GM18858 (cell line): ENCODE results near the gene CCNC.

Experiments
- ATAC-seq: cut with Tn5 transposase; IDR thresholded peaks from one replicate; pipeline ENCODE4 v1.9.1; 2021; ENCODE audit not compliant: unreplicated experiment

CCNC gene

DNA sequence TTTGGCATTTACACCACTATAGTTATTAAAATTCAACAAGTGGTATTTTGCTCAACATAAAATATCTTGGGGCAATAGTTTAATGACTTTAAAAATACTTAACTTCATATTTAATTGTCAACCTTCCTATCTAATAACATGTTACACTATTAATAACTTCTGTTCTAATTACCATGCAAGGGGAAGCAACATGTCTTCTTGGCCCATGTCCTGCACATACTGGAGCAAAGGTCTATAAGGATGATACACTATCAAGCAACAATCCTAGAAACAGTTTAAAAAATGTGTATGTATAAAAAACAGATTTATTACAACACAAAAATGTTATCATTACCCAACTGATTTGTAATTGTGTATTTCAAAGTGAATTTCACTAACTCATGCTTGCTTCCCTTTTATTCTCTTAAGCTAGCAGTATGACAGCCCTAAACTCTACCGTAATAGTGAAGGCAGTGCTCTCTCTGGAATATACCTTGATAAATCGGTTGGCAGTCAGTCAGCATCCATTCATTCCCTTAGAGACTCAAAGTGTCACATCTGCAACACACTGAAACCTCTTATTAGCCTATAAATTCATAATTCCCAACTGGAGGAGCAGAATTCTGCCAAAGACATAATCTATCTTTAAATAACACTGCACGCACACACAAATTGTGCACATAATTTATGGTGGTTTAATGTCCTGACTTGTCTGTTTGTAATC is 18.3 kb downstream of the CCNC start:
- ATAC-seq, result no peak

DNA sequence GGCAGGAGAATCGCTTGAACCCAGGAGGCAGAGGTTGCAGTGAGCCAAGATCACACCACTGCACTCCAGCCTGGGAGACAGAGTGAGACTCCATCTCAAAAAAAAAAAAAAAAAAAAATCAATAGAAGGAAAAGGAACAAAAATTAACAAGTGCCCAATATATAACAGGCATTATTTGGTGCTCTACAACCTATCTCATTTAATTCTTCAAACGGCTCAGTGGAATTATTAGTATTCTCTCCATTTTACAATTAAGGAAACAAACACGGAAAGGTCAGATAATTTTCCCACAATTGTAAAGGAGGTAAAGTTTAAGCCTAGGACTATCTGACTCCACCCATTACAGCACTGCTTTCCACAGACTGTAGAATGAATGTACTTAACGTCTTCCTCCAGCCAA is 19.8 kb downstream of the CCNC start:
- ATAC-seq, result no peak

DNA sequence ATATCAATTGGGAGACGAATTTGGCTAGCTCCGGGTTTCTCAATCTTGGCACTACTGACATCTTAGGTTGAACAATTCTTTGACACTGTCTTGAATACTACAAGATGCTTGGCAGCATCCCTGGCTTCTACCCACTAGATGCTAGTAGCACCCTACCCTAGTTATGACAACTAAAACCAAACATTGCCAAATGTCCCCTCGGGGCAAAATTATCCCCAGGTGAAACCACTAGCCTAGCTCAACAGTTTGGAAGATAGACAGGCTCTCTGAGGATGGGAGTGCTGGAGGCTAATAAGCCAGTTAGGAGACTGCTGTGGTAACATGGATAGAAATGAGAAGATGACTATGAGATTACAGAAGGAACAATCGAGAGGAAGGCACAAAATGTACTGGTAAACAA is 20.9 kb downstream of the CCNC start:
- no peak for ATAC-seq

DNA sequence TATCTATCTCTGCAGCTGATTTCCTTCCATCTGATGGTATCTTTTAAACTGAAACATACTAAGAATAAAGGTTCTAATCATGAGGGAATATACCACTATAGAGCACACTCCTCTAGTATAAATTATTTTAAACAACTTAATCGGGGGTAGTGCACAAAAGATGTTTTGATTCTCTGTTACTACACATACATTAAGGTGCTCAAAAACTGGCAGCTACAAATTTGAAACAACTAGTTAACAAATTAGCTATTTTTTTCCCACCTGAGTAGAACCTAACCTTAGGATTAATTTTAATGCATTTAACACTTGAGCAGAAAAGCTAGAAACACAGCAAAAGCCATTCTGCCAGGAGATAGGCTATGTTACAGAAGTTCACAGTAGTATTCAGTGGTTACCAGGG is 23.0 kb downstream of the CCNC start:
- no peak for ATAC-seq

DNA sequence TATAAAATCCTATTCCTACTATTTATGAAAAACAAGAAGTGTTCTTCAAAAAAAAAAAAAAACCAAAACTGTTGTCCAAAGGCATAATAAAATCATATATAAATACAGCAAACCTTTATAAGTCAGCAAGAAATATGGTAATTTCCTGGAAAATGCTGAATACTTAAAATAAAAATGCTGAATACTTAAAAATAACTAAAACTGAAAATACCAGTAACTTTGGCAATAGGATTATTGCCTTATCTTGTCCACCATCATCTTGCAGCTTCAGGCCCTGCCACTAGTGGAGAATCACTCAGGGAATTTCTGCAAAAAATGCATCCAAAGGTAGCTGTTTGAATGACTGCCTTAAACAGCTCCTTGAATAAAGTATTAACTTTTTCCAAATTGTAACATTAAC is 24.5 kb downstream of the CCNC start:
- no peak for ATAC-seq

DNA sequence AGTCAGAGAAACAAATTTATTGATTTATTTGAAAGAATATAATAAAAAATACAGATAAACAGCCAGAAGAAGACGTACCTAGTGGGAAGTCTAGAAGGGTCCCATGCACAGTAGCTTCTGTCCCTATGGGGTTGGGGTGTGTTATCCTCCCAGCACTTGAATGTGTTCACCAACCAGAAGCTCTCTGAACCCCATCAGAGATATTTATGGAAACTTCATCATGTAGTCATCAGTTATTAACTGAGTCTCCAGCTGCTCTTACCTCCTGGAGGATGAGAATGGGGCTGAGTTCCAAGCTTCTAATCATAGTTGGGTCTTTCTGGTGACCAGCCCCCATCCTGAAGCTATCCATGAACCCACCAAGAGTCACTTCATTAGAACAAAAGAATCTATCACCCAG is 37.8 kb downstream of the CCNC start:
- ATAC-seq, result no peak

DNA sequence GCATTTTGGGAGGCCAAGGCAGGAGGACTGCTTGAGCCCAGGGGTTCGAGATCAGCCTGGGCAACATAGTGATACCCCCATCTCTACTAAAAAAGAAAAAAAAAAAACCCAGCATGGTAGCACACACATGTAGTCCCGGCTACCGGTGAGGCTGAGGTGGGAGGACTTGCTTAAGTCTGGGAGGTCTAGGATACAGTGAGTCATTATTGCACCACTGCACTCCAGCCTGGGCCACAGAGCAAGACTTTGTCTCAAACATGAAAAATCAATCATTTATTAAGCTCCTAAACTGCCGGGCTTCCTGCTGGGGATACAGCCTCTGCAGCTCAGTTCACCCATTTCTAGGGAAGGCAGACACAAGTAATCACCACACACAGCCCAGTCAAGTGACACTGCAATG is 45.9 kb downstream of the CCNC start:
- ATAC-seq, result no peak

DNA sequence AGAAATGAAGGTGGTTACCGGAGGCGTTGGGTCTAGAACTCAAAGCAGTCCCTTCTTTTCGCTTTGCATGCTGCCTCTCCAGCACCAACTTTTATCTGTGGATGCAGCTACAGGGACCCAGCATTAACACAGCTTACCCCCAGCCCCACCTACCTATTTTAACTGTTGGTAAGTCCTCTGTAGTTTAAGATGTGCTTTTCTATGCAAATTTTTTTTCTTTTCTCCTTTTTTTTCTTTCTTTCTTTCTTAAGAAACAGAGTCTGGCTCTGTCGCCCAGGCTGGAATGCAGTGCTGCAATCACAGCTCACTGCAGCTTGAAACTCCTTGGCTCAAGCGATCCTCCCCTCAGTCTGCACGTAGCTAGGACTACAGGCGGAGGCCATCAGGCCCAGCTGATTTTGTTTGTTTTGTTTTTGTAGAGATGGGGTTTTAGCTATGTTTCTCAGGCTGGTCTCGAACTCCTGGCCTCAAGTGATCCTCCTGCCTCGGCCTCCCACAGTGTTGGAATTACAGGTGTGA is 46.8 kb downstream of the CCNC start:
- peak; percentile 14 for ATAC-seq

DNA sequence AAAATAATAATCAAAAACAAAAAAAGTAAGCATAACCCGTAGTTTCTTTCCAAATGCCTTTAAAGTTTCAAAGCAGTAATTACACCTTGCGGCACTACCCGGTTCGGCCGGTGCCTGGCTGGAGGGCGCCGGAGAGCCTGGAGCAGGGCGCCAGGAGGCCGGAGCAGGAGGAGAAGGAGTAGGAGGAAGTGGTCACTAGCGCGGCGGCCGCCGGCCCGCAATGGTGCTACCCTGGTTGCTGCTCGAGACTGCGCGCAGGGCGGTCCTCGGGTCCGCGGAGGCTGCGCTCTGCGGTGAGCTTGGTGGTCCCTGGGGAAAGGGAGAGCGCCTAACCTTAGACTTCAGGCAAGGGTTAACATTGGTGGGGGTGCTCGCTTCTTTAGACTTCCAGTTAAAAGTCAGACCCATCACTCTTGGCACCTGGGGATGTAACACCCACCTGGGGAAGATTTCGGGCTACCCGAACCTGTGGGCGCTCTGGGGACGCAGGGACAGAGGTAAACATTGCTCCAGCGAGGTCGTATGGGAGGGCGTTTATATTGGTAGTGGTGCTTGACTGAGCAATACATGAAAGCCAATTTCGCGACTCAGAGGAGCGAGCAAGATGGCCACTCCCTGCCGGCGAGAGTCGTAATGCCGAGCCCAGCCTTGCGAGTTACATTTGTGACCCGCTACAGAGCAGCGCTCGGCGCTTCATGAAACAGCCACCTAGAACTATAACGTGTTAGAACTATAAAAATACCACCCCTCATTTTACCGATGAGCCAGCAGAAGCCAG is 47.4 kb downstream of the CCNC start:
- ATAC-seq, result peak; percentile 93

DNA sequence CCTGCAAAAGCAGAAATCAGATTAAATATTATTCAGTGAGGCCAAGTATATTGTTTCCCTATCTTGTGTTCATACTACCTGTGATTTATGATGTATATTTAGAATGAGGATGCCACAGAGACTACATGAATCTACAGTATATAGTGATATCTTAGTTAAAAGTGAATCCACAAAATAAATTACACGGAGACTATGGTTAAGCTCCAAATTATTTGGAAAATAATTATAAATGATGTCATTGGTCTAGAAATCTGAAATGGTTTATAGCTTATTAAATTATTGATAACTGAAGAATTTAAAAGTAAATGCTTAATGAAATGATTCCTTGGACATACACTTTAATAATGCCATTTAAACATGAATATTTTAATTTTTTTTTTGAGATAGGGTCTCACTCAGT is 49.0 kb downstream of the CCNC start:
- no peak for ATAC-seq

DNA sequence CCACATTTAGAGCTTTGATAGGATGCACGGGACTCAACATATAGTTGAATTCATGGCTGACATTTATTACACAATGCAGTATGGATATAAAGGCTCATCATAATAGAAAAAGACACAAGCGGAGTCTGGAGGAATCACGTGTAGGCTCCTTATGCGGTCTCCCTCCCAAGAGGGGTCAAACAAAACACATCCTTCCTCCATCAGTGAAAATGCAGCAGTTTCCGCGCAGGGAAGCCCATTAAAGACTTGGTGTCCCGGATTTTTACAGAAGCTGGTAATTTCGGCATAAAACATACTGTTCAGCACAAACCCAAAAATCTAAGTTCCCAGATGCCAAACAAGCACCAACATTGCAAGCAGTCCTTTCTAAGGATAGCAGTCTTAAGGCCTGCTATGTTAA is 54.4 kb downstream of the CCNC start:
- no peak for ATAC-seq

DNA sequence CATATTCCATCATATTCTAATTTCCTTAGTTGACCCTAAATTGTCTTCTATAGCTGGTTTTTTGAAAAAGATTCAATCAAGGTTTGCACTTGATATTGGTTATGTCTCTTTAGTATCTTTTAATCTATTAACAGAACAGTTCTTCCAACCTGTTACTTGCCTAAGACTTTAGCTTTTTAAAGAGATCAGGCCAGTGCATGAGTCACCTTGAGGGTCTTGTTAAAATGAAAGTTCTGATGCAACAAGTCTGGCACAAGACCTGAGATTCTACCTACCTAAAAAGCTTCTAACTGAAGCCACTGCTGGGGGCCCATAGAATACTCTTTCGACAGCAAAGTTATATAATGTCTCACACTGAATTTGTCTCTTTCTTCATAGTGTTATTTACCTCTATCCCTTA is 56.4 kb downstream of the CCNC start:
- no peak for ATAC-seq

DNA sequence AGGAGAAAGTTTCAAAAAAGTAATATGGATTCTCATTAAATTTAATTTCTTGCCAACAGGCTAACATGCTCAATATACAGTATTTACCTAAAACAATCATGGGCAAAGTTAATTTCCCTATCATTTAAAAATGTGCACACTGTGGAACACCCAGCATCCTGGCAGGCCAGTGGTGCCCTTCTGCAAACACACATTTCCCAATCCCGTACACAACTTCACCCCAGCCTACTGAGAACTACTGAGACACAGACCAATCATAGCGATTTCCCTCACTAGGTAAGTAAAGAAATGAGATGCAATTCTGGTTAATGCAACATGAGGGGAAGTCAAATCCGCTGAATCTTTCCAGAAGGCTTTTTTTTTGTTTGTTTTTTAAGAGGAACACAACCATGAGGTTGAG is 60.8 kb downstream of the CCNC start:
- ATAC-seq, result no peak

DNA sequence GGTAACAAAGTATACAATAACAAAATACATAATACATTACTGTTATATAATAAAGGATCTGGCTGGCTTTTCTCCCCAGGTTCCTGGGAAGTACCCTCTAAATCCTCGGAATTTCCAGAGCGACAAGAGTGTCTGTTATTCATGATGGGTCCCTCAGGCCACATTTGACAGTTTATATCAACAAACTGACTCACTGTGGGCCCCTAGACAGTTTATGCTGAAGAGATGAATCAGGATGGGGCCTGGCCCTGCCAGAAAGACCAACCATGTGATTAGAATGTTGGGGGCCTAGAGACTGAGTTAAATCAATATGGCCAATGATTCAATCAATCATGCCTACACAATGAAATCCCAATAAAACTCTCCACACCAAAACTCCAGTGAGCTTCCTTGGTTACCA is 66.7 kb downstream of the CCNC start:
- no peak for ATAC-seq

DNA sequence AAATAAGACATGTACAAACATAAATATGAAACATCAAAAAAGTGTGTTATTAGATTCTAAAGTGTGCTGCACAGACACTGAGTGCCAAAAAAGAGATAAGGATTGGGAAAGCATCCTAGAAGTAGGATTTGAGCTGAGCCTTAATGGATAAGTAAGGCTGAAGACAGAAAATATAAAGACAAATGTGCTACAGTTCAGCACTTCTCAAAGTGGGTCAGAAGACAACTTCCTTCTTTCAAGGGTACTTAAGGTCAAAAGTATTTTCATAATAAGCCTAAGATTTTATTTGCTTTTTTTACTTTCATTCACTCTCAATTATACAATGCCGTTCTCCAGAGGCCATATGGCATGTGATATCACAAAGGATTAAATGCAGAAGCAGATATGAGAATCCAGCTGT is 70.0 kb downstream of the CCNC start:
- ATAC-seq, result no peak

DNA sequence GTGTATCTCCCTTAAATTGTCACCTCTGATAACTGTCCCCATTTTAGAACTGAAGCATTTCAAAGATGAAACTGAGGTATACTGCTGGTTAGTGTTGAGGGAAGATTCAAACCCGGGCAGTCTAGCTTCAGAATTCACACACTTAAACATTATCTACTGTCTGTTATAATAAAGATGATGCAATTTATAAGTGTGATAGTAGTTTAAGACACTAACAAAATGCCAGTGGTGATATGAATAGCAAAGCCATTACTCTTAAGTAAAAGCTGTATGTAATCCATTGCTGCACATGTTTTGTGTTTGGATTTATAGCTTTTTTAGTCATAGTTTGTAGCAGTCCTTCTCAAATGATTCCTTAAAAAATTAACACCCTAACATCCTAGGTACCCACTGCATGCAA is 73.0 kb downstream of the CCNC start:
- ATAC-seq, result no peak
